HCT116 (cell line): ENCODE data around the gene MPV17L. TPM values are rescaled to one million over a fixed set of nuclear protein-coding genes. Genes with fewer than 3 reads are reported as not detected.
"Not testable (repeated sequence)": the region's sequence is repeated elsewhere in the genome, so short reads cannot be mapped to it uniquely, and the experiment has no call there.

Experiments
- ATAC-seq: fragments of 200-7000 bp; cut with Tn5 transposase; 2 replicates; pipeline ENCODE4 v1.9.1; 2020; ENCODE audit warnings: mild to moderate bottlenecking, moderate library complexity
- Bru-seq: library from RNA; stranded (reverse); fragments of 400-500 nt; gene quantifications from one replicate; lab custom pipeline; 2021; lab: Mats Ljungman, UMichigan
- BruChase-seq, 2 experiments: library from RNA; stranded (reverse); fragments of 400-500 nt; gene quantifications; one replicate each; lab custom pipeline; 2021; lab: Mats Ljungman, UMichigan
- BruUV-seq: library from RNA; stranded (reverse); fragments of 400-500 nt; replicated peaks from 2 replicates; lab custom pipeline; 2021; lab: Mats Ljungman, UMichigan
- CTCF ChIA-PET: fragments of 300-600 bp; sonication (Branson Sonifier 250); formaldehyde crosslinking; loops from one replicate; lab custom pipeline; 2021; ENCODE audit warnings: antibody characterized with exemption; lab: Charles Lee
- POLR2A ChIA-PET: fragments of 300-600, 350-600 bp; sonication (Branson Sonifier 250); formaldehyde crosslinking; loops from one replicate; lab custom pipeline; 2021; ENCODE audit warnings: antibody characterized with exemption; lab: Charles Lee
- RAD21 ChIA-PET, 2 experiments: fragments of 300-600 bp; sonication (Branson Sonifier 250); formaldehyde crosslinking; loops; one replicate each; lab custom pipeline; 2023; ENCODE audit warnings: low total read pairs in 2 of 2; ENCODE audit not compliant: uncharacterized antibody in 2 of 2, unreplicated experiment in 2 of 2, low non-redundant PET in 1 of 2; lab: Charles Lee
- DNase-seq: peaks from one replicate; pipeline ENCODE4 v3.0.0-alpha.2; 2010; ENCODE audit warnings: low read depth, low spot score
- H2AFZ ChIP-seq: fragments of 200-600 bp; shearing (Covaris generic), sonication (generic); 2 replicates; pipeline ENCODE4 v1.6.1; 2017; ENCODE audit warnings: low read depth, mixed run types, mixed read lengths, antibody characterized with exemption, low read length; ENCODE audit not compliant: poor library complexity, severe bottlenecking
- H3K27ac ChIP-seq: 2 replicates; pipeline ENCODE4 v1.5.1; 2012; ENCODE audit warnings: low read depth, low read length
- H3K27me3 ChIP-seq: fragments of 200-600 bp; sonication (generic); 2 replicates; pipeline ENCODE4 v1.6.1; 2016; ENCODE audit warnings: mixed run types, low read length, mixed read lengths; ENCODE audit not compliant: insufficient read depth
- H3K36me3 ChIP-seq, 2 experiments: fragments of 200-500 bp in 1 of 2; fragments of 200-600 bp in 1 of 2; sonication (Bioruptor generic) in 1 of 2; sonication (generic) in 1 of 2; 2 replicates each; pipeline versions ENCODE4 v1.5.1 to v1.6.1; 2014 to 2016; ENCODE audit warnings: low read length in 2 of 2, inconsistent platforms in 1 of 2, mixed read lengths in 1 of 2, mixed run types in 1 of 2; ENCODE audit not compliant: insufficient read depth in 2 of 2, control insufficient read depth in 1 of 2
- H3K4me1 ChIP-seq, 2 experiments: fragments of 200-600 bp in 1 of 2; sonication (generic) in 1 of 2; 2 replicates each; pipeline versions ENCODE4 v1.5.1 to v1.6.1; 2012 to 2017; ENCODE audit warnings: low read length in 2 of 2, inconsistent platforms in 1 of 2, mild to moderate bottlenecking in 1 of 2, mixed read lengths in 1 of 2, mixed run types in 1 of 2, moderate library complexity in 1 of 2; ENCODE audit not compliant: insufficient read depth in 2 of 2, control insufficient read depth in 1 of 2
- H3K4me2 ChIP-seq: fragments of 200-600 bp; sonication (generic); 2 replicates; pipeline ENCODE4 v1.6.1; 2017; ENCODE audit warnings: mixed run types, low read length, mixed read lengths
- H3K4me3 ChIP-seq, 2 experiments: fragments of 200-600 bp in 1 of 2; sonication (generic) in 1 of 2; replicated peaks in 1 of 2; 2 replicates each; pipeline ENCODE4 v1.5.1; 2011 to 2016; ENCODE audit warnings: low read length in 2 of 2, control low read depth in 1 of 2, low read depth in 1 of 2, mild to moderate bottlenecking in 1 of 2, mixed read lengths in 1 of 2, mixed run types in 1 of 2
- H3K79me2 ChIP-seq: fragments of 200-600 bp; sonication (generic); 2 replicates; pipeline ENCODE4 v1.6.1; 2017; ENCODE audit warnings: mild to moderate bottlenecking, mixed run types, low read length, moderate library complexity, mixed read lengths; ENCODE audit not compliant: insufficient read depth
- H3K9ac ChIP-seq: fragments of 200-600 bp; sonication (generic); 2 replicates; pipeline ENCODE4 v1.6.1; 2016; ENCODE audit warnings: low read length, mixed read lengths
- H3K9me2 ChIP-seq: fragments of 200-600 bp; sonication (generic), shearing (Covaris generic); 2 replicates; pipeline ENCODE4 v1.6.1; 2017; ENCODE audit warnings: mixed run types, mild to moderate bottlenecking, moderate library complexity; ENCODE audit not compliant: insufficient read depth
- H3K9me3 ChIP-seq, 2 experiments: fragments of 200-500 bp in 1 of 2; fragments of 200-600 bp in 1 of 2; sonication (Bioruptor generic) in 1 of 2; sonication (generic) in 1 of 2; 2 replicates each; pipeline ENCODE4 v1.6.1; 2014 to 2017; ENCODE audit warnings: low read length in 2 of 2, mixed read lengths in 2 of 2, inconsistent platforms in 1 of 2, low read depth in 1 of 2, mild to moderate bottlenecking in 1 of 2, mixed run types in 1 of 2, moderate library complexity in 1 of 2; ENCODE audit not compliant: control insufficient read depth in 1 of 2, insufficient read depth in 1 of 2
- H4K20me1 ChIP-seq: fragments of 200-600 bp; sonication (generic), shearing (Covaris generic); 2 replicates; pipeline ENCODE4 v1.6.1; 2017; ENCODE audit warnings: mixed run types, mild to moderate bottlenecking, moderate library complexity; ENCODE audit not compliant: insufficient read depth
- intact Hi-C: fragments of 100-400 bp; cut with micrococcal nuclease; formaldehyde crosslinking; loops from 2 replicates; pipeline ENCODE4 v1.10.0; 2022
- long read RNA-seq: library from polyadenylated mRNA; unstranded; transcript quantifications from one replicate; pipeline ENCODE4 v2.0.0, GENCODE V29; 2021; ENCODE audit not compliant: unreplicated experiment
- polyA plus RNA-seq: library from polyadenylated mRNA; unstranded; fragments of >200 nt; gene quantifications from 2 replicates; pipeline ENCODE4 v1.2.1, GENCODE V29; 2012; ENCODE audit warnings: missing spikeins
- total RNA-seq: library from RNA; stranded (reverse); gene quantifications from one replicate; pipeline ENCODE4 v1.2.1, GENCODE V29; 2021; ENCODE audit not compliant: unreplicated experiment

The MPV17L gene
- total RNA-seq (not detected), Bru-seq, nascent RNA (not detected), BruChase-seq, experiment 1, labeled RNA remaining after a 6-hour chase (percentile 11 among the genes with signal in this experiment), BruChase-seq, experiment 2, labeled RNA remaining after a 2-hour chase (percentile 14 among the genes with signal in this experiment)
- polyA plus RNA-seq = not detected in 2 replicates
- long read RNA-seq = 0 reads

DNA sequence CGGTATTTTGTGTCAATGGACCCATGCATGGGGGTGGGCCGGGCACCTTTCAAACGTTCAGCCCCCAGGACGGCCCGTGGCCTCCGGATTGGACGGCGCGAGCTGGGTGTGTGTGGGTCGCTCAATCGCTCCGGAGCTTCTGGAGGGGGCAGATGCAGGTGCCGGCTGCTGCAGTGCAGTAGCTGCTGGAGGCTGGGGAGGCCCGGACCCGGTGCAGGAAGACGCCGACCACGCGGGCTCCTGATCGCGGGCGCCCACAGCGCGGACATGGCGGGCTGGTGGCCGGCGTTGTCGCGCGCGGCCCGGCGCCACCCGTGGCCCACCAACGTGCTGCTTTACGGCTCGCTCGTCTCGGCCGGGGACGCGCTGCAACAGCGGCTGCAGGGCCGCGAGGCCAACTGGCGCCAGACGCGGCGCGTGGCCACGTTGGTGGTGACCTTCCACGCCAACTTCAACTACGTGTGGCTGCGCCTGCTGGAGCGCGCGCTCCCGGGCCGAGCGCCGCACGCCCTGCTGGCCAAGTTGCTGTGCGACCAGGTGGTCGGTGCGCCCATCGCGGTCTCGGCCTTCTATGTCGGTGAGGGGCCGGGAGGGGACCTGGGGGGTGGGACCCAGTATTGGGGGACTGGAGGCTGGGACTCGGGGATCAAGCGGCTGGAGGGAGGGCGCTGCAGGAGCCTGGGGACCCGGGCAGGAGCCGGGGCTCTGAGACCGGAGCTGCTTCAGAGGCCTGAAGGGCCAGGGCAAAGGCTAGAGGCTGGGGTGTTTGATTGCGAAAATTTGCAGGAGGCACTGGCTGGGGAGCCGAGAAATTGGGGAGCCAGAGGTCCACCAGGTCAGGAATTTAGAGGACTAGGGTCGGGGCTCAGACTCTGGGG lies at the start of gene MPV17L:
TSS of gene MPV17L (plus strand) at position 124 of the 878 bp plus-strand sequence. CDS start at position 268, 144 bp downstream.
- POLR2A ChIA-PET, H3K27ac ChIP-seq, H2AFZ ChIP-seq, intact Hi-C loops, H3K9me3 ChIP-seq, CTCF ChIA-PET, H3K4me1 ChIP-seq, RAD21 ChIA-PET, H3K27me3 ChIP-seq, H3K9me2 ChIP-seq, BruUV-seq, H3K4me3 ChIP-seq, DNase-seq, ATAC-seq, H3K79me2 ChIP-seq, H3K4me2 ChIP-seq, H3K9ac ChIP-seq, H4K20me1 ChIP-seq, H3K36me3 ChIP-seq: not testable (repeated sequence)

DNA sequence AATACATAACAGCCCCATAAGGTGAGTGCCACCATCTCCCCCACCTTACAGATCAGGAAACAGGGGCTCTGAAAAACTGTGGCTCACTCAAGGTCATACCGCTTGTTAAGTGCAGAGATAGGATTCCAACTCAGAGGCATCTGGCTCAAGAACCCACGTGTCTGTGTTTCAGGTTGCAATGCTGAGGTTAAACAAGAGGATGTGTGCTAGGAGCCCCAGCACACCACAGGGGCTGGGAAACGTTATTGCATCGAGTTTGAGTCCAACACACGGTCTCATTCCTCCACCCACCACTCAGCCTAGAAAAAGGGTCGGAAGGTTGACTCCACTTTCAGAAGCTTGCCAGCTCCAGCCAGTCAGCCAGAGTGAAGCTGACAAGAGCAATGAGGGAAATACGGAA lies 46.8 kb upstream of the MPV17L start:
- H3K36me3 ChIP-seq, H3K4me2 ChIP-seq, H3K27me3 ChIP-seq, H3K27ac ChIP-seq, H3K4me3 ChIP-seq, ATAC-seq, intact Hi-C loops, H3K79me2 ChIP-seq, POLR2A ChIA-PET, H3K9me2 ChIP-seq, H4K20me1 ChIP-seq, RAD21 ChIA-PET, H3K9ac ChIP-seq, CTCF ChIA-PET, H3K4me1 ChIP-seq, H2AFZ ChIP-seq, H3K9me3 ChIP-seq, BruUV-seq, DNase-seq: not testable (repeated sequence)

DNA sequence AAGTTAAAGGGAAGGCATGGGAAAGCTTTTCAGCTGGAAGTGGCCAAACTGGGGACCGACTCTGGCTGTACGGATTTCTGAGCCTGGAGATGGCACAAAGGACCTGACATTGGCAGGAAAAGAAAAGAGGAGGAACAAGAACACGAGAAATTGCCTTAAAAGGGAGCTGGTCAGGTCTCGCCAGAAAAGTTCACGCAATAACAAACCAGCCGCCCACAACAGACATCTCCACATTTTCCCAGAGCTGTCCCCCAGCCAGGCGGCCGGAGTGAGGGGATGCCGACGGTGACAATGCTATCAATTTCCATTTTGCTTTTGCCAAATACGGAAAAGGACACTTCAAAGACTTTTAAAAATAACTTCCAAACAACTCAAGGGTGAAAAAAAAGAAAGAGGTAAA lies 44.3 kb upstream of the MPV17L start:
- POLR2A ChIA-PET, ATAC-seq, H3K9ac ChIP-seq, intact Hi-C loops, DNase-seq, H3K27ac ChIP-seq, CTCF ChIA-PET, H3K36me3 ChIP-seq, H3K4me3 ChIP-seq, H3K4me2 ChIP-seq, H4K20me1 ChIP-seq, H3K9me3 ChIP-seq, H3K9me2 ChIP-seq, H3K79me2 ChIP-seq, H3K27me3 ChIP-seq, H3K4me1 ChIP-seq, H2AFZ ChIP-seq, RAD21 ChIA-PET, BruUV-seq: not testable (repeated sequence)

DNA sequence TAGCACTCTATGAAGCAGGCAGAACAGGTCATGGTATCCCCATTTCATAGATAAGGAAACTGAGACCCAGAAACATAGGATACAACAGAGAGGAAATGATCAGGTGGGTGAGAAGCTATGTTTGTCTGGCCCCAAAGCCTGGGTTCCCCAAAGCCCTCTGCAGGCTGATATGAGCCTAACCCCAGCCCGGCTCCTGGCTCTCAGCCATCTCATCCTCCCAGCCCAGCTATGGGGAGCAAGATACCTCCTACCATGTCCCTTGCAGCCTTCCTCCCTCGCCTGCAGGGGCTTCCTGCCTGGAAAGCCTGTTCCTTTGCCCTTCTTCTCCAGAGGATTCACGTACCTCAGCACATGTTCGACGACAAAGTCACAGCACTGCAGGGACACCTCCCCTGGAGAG lies 43.8 kb upstream of the MPV17L start:
- CTCF ChIA-PET, H3K27ac ChIP-seq, H4K20me1 ChIP-seq, H3K27me3 ChIP-seq, BruUV-seq, POLR2A ChIA-PET, H3K4me3 ChIP-seq, H3K4me2 ChIP-seq, H2AFZ ChIP-seq, H3K9ac ChIP-seq, DNase-seq, H3K36me3 ChIP-seq, H3K9me2 ChIP-seq, intact Hi-C loops, H3K4me1 ChIP-seq, RAD21 ChIA-PET, H3K79me2 ChIP-seq, H3K9me3 ChIP-seq: not testable (repeated sequence)
- ATAC-seq = peak; percentile 82
